HG02943 (cell line): ENCODE results near the gene CTSC.
"Not testable (repeated sequence)": the region's sequence is repeated elsewhere in the genome, so short reads cannot be mapped to it uniquely, and the experiment has no call there.

Source experiments
- ATAC-seq: cut with Tn5 transposase; IDR thresholded peaks from one replicate; pipeline ENCODE4 v1.9.1; 2021; ENCODE audit warnings: mild to moderate bottlenecking, low read depth, moderate library complexity; ENCODE audit not compliant: unreplicated experiment

CTSC gene

DNA sequence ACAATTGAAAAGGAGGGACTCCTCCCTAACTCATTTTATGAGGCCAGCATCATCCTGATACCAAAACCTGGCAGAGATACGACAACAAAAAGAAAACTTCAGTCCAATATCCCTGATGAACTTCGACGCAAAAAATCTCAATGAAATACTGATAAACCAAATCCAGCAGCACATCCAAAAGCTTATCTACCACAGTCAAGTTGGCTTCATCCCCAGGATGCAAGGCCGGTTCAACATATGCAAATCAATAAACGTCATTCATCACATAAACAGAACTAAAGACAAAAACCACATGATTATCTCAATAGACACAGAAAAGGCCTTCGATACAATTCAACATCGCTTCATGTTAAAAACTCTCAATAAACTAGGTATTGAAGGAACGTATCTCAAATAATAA, 14.7 kb downstream of the CTSC start:
- not testable (repeated sequence) for ATAC-seq

DNA sequence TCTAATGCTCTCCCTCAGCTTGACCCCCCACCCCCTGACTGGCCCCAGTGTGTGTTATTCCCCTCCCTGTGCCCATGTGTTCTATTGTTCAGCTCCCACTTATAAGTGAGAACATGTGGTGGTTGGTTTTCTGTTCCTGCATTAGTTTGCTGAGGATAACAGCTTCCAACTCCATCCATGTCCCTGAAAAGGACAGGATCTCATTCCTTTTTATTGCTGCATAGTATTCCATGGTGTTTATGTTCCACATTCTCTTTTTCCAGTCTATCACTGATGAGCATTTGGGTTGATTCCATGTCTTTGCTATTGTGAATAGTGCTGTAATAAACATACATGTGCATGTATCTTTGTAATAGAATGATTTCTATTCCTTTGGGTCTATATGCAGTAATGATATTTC, 16.1 kb downstream of the CTSC start:
- not testable (repeated sequence) for ATAC-seq

DNA sequence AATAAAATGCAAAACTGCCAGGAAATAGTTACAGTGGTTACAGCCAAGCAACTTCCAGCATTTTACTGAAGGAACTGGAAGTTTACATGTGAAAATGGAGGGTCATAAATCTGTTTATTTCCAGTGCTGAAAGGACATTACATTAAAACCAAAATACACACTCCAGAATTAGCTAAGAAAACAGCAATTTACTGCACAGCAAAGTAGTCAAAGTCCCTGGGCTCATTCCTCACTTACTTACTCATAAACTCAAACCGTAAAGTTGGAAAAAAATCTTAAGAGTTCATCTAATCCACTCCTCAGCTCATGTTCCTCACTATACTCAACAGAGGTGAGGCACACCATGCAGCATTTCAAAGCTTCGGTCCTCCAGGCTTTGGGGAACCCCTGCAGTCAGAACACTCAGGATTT, 17.4 kb downstream of the CTSC start:
- ATAC-seq, result no peak

DNA sequence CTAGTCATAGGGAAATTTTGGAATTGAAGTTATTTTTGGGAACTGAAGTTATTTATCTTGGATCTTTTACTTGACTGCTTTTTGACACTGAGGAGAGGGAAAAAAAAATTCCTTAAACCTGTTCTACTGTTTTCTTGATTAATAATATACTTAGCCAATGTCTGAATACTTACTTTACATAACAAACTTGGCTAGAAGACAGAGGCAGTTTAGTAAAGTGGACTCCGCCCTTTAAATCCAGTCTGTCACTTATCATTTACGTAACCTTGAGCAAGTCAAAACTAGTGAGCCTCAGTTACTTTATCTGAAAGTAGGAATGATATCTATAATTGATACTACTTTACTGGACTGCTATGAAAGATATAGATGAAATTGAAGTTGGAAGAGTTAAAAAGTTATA, 19.5 kb downstream of the CTSC start:
- no peak for ATAC-seq

DNA sequence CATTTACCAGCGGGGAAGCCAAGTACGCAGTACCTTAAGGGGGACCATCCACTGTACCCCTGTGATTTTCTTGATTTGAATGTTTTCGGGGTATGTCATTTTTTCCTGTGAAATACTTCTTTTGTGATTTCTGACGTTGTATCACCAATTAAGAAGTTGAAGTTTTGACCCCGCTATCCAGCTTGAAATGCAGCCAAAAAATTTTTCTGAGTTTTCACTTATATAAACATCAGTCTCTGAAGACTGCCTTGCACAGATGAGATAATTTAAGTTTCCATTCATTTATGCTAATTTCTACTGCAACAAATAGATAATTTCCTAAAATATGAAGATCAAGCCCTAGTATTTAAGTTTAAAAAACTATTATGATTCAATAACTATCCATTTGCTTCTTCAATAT, 20.0 kb downstream of the CTSC start:
- no peak for ATAC-seq

DNA sequence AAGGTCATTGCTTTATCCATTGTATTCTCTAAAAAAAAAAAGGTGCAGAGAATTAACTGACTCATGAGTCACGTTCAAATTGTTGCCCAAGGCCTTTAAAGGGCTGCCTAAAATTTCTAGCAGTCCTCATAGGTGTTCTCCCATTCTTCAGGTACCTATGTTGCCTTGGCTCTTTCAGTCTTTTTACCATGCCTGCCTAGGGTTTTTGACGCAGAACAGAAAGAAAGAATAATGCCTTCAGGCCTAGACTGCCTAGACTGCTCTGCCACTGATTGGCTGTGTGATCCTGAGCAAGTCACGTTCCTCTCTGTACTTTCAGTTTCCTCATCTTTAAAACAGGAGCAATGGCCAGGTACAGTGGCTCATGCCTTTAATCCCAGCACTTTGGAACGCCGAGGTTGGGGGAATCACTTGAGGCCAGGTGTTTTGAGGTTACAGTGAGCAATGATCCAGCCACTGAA, 21.5 kb downstream of the CTSC start:
- no peak for ATAC-seq

DNA sequence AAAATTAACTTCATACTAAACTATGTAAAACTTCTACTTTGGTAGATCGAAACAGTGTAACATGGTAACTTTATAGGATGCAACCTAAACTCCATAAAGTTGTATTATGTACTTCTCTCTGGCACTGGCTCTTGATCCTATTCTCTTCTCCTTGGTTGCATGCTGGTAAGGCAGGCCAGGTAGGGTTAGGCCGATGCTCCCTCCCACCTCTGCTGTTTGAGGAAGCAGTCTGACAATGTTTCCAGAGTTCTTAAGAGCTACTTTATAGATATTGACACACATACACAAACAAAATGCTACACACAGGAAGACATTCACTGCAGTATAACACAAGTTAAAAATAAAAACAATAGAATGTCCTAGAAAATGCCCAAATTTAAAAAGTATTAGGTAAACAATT, 22.5 kb downstream of the CTSC start:
- ATAC-seq, result no peak

DNA sequence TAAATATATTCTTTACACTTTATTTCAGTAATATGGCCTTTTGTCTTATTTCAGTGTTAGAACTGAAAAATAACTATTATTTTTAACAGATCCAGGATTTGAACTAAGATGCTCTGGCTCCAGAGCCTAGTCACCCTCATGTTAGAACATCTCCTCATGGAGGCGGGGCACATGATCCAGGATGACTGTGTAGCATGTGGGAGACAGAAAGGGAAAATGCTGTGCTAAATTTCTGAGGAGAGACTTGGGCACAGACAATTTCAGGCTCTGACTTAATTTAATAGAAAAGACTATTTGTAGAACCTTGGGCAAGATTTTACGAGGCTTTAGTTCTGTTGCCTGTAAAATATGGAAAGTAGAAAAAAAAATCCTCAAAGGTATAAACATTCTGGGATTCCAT, 24.1 kb downstream of the CTSC start:
- no peak for ATAC-seq

DNA sequence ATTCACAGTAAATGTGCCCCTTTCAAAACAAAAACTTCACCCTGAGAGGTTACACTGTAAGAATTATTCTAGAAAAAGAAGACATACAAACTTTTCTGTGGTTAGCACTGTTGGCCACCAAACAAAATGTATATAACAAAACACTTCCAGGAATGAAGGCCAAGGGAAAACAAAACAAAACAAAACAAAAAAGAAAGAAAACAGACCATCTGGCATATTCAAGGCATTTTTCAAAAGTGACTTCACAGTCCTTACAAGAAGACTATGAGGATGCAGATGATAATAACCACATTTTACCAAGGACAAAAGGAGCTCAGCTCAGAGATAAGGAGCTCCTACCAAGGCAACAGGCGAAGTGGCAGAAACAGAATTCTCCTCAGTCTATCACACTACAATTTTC, 24.9 kb downstream of the CTSC start:
- ATAC-seq, result no peak

DNA sequence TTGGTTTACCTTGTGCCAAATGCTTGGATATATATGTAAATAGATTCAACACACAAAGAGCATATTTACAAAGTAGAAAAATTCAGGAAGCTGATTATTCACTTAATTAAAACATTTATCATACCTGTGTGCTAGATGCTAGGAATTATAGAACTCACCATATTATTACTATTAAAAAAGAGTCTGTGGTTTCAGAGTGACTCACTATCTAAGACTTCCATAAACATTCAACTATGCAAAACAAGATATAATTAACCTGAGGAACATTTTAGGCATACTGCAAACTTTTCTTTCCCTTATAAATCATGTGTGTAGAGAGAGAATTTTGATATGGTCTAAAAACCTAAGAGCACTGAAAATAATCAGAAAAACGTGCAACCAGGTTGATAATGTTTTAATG, 27.3 kb downstream of the CTSC start:
- no peak for ATAC-seq

DNA sequence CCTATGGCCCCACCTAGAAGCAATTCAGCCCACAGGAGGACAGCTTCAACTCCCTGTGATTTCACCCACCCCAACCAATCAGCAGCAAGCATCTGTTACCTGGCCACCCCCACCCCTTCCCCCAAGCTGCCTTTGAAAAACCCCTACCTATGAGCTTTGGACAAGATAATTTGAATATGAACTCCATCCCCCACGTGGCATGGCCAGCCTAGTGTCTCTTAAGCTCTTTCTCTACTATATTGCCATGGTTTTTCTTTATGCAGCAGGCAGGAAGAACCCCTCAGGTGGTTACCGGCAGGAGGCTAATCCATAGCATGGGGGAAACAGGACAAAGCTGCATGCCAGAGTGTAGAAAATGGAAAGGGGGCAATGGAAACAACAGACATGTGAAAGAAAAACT, 29.0 kb downstream of the CTSC start:
- ATAC-seq, result no peak

DNA sequence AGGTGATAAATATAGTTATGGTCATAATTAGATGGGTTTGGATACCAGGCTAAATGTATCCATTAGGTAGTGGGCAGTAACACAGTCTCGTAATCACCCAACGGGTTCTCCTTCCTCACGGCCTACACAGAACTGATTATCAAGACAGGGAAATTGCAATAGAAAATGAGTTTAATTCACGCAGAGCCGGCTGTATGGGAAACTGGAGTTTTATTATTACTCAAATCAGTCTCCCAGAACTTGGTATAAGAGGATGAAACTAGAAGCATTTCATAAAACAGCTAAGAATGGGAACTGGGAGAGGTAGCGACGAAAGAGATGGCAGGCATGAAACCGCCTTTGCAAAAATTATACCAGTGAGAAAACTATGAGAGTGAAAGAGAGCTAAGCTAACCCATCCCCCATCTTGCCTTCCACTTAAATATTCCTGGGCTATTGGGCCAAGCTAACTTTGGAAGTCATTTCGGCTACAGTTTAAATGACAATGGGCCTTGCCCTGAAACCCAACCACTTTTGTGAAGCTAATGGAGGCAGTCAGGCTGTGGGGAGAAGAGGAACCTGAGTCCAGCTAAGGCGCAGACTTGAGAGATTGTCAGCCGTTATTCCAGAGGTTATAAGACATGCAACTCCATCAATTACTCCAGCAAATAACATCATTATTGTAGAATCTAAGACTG, 29.6 kb downstream of the CTSC start:
- peak; percentile 59 for ATAC-seq

DNA sequence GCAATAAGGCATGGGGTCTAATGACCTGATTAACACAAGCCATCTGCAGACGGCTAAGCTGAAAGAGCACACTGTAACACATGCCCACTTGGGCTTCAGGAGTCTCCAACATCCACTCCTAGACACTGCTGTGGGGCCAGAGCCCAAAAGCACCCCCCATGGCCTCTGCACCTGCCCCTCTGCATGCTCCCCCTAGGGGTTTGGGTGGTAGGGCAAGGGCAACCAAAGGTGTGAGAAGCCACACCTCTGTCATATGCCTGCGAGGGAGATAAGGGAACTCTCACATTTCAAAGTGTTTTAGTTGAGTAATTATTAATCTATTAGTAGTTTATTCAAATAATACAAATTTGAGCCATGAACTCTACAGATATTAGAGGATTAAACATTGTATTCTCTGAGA, 30.8 kb downstream of the CTSC start:
- ATAC-seq, result no peak

DNA sequence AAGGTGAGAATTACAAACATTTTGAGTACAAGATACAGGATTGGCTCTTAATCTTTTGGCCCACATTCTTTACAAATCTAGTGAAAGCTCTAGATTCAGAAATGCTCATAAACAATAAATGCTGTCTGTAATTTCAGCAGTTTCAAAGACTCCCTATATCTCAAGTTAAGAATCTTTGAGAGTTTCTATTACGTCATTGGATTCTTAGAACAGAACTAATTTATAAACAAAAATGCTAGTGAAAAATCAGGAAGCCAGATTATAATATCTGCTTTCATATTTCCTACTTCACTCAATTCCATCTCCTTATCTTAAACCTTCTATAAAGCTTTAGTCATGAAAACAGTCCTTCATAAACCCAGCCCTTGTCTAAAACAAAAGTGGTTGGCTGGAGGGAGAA, 32.1 kb downstream of the CTSC start:
- no peak for ATAC-seq

DNA sequence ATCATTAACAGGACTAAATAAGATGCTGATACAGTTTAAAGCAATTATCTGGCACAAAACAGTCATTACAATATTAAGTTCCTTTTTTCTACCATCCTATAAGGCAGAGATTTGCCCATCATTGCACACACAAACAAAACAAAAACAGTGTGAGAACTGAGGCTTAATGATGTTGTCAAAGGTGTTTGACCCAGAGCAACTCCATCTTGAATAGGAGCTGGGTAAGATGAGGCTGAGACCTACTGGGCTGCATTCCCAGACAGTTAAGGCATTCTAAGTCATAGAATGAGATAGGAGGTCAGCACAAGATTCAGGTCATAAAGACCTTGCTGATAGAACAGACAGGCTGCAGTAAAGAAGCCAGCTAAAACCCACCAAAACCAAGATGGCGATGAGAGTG, 33.2 kb downstream of the CTSC start:
- no peak for ATAC-seq

DNA sequence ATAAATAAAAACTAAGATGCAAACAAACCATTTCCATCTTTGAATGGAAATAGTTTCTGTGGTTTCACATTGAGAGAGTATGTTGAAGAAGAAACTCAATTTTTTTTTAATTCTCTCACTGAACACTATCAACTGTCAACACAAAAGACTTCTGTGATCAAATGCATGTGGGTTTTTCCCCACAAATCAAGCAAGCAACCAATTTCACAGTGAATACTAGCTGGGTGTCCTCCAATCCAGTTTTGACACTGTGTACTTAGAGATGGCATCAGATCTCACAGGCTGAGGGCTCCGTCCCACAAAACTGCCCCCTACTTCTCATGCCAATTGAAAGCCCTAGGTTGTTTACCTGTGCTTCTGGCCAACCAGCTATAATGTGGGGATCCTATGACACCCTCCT, 34.5 kb downstream of the CTSC start:
- ATAC-seq, result no peak

DNA sequence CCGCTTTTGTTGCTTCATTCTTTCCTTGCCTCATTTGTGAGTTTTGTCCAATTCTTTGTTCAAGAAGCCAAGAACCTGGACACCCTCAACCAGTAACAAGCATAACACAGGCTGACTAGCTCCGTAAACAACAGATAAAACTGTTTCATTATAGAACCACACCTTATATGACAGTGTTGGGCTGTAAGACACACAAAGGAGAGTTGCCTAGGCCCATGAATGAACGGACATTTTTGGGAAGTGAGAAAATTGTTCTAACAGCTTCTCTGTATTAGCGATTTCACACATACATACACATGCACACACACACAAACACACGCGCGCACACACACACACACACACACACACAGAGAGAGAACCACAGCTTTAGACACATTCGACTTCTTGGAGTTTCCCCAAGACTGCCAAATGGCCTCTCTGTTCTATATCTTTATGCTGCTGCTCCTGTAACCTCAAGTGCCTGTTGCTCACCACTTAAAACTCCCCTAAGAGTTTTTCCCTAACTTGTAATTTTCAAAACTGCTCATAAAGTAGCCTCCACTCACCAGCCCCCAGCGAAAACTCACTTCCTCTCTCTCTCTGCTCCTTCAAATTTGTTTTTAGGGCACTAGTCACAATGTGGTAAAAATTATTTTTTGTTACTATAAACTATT, 35.9 kb downstream of the CTSC start:
- peak; percentile 47 for ATAC-seq

DNA sequence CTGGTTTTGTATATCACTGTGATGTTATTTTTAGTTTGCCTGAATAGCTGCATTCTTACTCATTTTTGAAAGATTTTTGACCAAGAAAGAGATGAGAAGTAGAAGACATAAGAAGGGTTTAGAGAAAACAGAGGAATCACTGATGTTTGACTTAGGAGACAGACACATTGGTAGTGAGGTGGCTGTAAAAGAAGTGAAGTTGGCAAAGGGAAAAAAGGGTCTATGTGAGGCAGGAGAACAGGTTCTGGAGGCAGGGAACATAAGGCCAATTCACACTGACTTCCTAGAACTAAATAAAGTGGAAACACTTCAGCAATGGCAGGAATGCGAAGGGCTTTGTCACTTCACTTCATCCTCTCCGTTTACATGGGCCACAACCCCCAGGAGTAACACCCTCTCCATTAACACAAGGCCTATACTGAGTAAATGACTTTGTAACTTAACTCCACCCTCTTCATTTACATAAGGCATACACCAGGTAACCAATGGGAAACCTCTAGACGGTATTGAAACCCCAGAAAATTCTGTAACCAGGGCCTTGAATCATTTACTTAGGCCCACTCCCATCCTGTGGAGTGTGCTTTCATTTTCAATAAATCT, 36.5 kb downstream of the CTSC start:
- ATAC-seq, result peak; percentile 81

DNA sequence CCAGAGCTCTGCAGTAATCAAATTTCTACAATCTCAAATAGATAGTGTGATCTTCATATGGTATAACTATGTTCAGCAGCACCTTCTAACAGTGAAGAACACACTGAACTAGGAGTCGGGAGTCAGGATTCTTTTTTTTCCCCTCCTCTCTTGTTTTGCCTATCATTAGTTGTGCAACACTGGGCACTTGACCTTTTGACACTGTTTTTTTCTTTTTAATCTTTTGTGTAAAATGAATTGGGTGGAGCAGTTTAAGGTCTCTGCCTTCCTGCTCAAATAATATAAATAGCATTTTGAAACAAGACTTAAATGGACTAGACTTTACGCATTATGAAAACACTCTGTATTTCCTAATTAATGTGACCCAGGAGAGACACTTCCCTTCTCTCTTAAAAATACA, 39.7 kb downstream of the CTSC start:
- ATAC-seq, result no peak

DNA sequence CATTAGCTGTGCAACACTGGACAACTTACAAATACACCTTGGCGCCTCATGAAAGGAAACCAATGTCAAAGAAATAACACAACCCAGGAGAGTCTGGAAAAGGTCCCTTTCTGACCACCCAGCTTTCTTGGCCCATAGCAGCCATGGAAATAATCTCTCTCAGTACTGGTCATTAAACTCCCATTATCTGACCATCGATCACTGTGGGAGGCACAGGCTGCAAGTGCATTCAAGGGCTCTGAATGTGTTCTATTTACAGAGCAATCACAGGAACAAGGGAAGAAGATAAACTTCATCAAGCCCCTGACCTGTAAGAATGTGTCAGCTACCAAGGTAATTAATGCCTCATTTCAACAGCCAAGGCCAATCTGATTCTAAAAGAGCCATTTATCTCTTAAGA, 40.1 kb downstream of the CTSC start:
- ATAC-seq, result no peak

DNA sequence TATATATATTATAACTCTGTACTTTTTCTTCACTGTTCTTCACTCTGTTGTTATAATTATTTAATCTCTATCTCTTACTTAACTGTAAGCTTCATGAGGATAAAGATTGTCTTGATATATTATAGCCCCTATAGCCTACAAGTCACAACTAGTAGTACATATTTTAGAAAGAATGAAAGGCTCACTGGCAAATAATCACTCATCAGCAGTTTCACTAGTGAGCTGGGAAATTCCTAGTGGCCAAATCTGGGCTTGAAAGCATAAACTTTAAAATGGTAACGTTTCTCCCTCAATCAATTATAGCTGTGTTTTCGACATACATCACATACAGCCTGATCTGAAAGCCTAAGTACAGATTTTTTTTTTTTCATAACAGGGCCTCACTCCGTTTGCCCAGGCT, 42.5 kb downstream of the CTSC start:
- ATAC-seq, result no peak

DNA sequence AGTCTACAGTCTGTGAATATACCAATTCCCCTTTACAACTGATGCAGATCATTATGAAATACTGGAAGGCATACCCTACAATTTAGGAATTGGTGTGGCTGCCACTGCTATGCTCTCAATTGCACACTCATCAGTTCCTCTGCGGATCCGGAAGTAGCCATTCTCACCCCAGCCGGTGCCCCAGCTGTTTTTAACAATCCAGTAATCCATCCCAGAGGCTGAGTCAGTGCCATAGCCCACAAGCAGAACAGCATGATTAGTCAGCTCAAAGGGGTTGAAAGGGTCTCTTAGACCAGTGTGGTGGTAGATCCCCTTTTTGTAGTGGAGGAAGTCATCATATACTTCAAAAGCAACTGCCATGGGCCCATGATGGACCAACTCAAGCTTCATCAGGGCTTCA, 43.6 kb downstream of the CTSC start:
- no peak for ATAC-seq
